Fibroblast of skin of right quadriceps (primary cell): Measurements from ENCODE around the gene SYNDIG1.
A peak's percentile ranks its signal among the peaks of the same experiment; 100 is the strongest.
"Not testable (repeated sequence)": the region's sequence is repeated elsewhere in the genome, so short reads cannot be mapped to it uniquely, and the experiment has no call there.

ENCODE experiments used
- DNase-seq: peaks from one replicate; pipeline ENCODE4 v3.0.0-alpha.2; 2013

SYNDIG1 gene

GRCh38 chr20:24493661-24494459 is 24.4 kb downstream of the SYNDIG1 start:
- no peak for DNase-seq

- DNase-seq: no peak
These were observed 25.1 kb downstream of the SYNDIG1 start for GRCh38 chr20:24494460-24494920.

GRCh38 chr20:24495266-24495665 is 25.8 kb downstream of the SYNDIG1 start:
- DNase-seq: no peak

GRCh38 chr20:24497851-24498250 is 28.4 kb downstream of the SYNDIG1 start:
- peak; percentile 54 for DNase-seq

- DNase-seq: no peak
These were observed 29.2 kb downstream of the SYNDIG1 start for GRCh38 chr20:24498641-24499040.

GRCh38 chr20:24499472-24499871 is 30.0 kb downstream of the SYNDIG1 start:
- no peak for DNase-seq

GRCh38 chr20:24501764-24502556 is 32.5 kb downstream of the SYNDIG1 start:
- DNase-seq: peak; percentile 95

GRCh38 chr20:24502661-24503060 is 33.2 kb downstream of the SYNDIG1 start:
- DNase-seq: peak; percentile 22

- DNase-seq: peak; percentile 66
These were observed 34.0 kb downstream of the SYNDIG1 start for GRCh38 chr20:24503352-24503931.

GRCh38 chr20:24504331-24505285 is 35.2 kb downstream of the SYNDIG1 start:
- DNase-seq: no peak

- no peak for DNase-seq
These were observed 36.7 kb downstream of the SYNDIG1 start for GRCh38 chr20:24506146-24506545.

- DNase-seq: no peak
These were observed 37.3 kb downstream of the SYNDIG1 start for GRCh38 chr20:24506696-24507095.

GRCh38 chr20:24507182-24507853 is 37.9 kb downstream of the SYNDIG1 start:
- no peak for DNase-seq

GRCh38 chr20:24512441-24512840 is 43.0 kb downstream of the SYNDIG1 start:
- not testable (repeated sequence) for DNase-seq

- no peak for DNase-seq
These were observed 49.1 kb downstream of the SYNDIG1 start for GRCh38 chr20:24518515-24518914.

GRCh38 chr20:24519476-24519875 is 50.0 kb downstream of the SYNDIG1 start:
- DNase-seq: no peak

GRCh38 chr20:24521032-24521431 is 51.6 kb downstream of the SYNDIG1 start:
- DNase-seq: no peak

GRCh38 chr20:24522452-24523330 is 53.3 kb downstream of the SYNDIG1 start:
- no peak for DNase-seq

GRCh38 chr20:24523661-24524060 is 54.2 kb downstream of the SYNDIG1 start:
- no peak for DNase-seq

- no peak for DNase-seq
These were observed 59.3 kb downstream of the SYNDIG1 start for GRCh38 chr20:24528583-24529368.
